PC-9 (cell line): ENCODE data around the gene RIPK3.

ENCODE experiments used
- CTCF ChIP-seq: fragments of 200-600 bp; sonication (generic); conservative IDR thresholded peaks from 2 replicates; pipeline ENCODE4 v1.6.1; 2017; ENCODE audit warnings: mixed run types, antibody characterized with exemption, mild to moderate bottlenecking, moderate library complexity
- EZH2 ChIP-seq: fragments of 200-600 bp; sonication (generic); IDR thresholded peaks from 2 replicates; pipeline ENCODE4 v1.8.0; 2017; ENCODE audit warnings: antibody characterized with exemption, low read depth

DNA sequence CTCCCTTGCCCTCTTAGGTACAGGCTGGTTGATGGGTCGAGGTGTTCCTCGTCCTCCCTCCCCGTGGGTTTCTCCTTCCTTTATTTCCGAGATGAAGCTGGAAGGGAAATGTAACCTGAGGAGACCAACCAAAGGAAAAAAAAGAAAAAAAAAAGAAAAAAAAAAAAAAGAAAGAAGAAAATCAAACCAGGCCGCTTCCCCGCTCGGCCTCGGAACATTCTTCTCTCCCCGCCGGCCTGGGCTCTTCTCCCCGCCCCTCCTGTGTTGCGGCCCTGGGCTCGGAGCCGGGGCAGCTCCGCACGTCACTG lies 26.6 kb upstream of the RIPK3 start:
- no peak for TF ChIP-seq CTCF
- TF ChIP-seq EZH2: no peak
